Measurements from ENCODE around the gene ARHGAP10.

The ARHGAP10 gene

GRCh38 chr4:147923381-147923780, 191.5 kb downstream of the ARHGAP10 start:
- no peak for DNase-seq

GRCh38 chr4:147923854-147924253, 192.0 kb downstream of the ARHGAP10 start:
- DNase-seq: no peak

- no peak for DNase-seq
Observed at GRCh38 chr4:147924604-147925412, 192.9 kb downstream of the ARHGAP10 start.

- DNase-seq: no peak
Observed at GRCh38 chr4:147927377-147928137, 195.7 kb downstream of the ARHGAP10 start.

GRCh38 chr4:147928400-147928799, 196.5 kb downstream of the ARHGAP10 start:
- no peak for DNase-seq

GRCh38 chr4:147929746-147930145, 197.9 kb downstream of the ARHGAP10 start:
- no peak for DNase-seq

- DNase-seq: no peak
Observed at GRCh38 chr4:147933316-147933715, 201.4 kb downstream of the ARHGAP10 start.

- DNase-seq: no peak
Observed at GRCh38 chr4:147933779-147934178, 201.9 kb downstream of the ARHGAP10 start.

GRCh38 chr4:147938496-147938895, 206.6 kb downstream of the ARHGAP10 start:
- DNase-seq: no peak

GRCh38 chr4:147940171-147940570, 208.3 kb downstream of the ARHGAP10 start:
- DNase-seq: no peak

- DNase-seq: no peak
Observed at GRCh38 chr4:147941373-147941772, 209.5 kb downstream of the ARHGAP10 start.

- DNase-seq: no peak
Observed at GRCh38 chr4:147942729-147943128, 210.8 kb downstream of the ARHGAP10 start.

GRCh38 chr4:147943159-147943638, 211.3 kb downstream of the ARHGAP10 start:
- no peak for DNase-seq

- no peak for DNase-seq
Observed at GRCh38 chr4:147944249-147944648, 212.4 kb downstream of the ARHGAP10 start.

GRCh38 chr4:147944670-147945260, 212.9 kb downstream of the ARHGAP10 start:
- no peak for DNase-seq

GRCh38 chr4:147948336-147948735, 216.4 kb downstream of the ARHGAP10 start:
- no peak for DNase-seq

- no peak for DNase-seq
Observed at GRCh38 chr4:147950261-147950660, 218.4 kb downstream of the ARHGAP10 start.

GRCh38 chr4:147950841-147951240, 219.0 kb downstream of the ARHGAP10 start:
- no peak for DNase-seq

GRCh38 chr4:147954850-147955249, 223.0 kb downstream of the ARHGAP10 start:
- no peak for DNase-seq

- DNase-seq: no peak
Observed at GRCh38 chr4:147955827-147956558, 224.1 kb downstream of the ARHGAP10 start.

GRCh38 chr4:147957446-147957845, 225.6 kb downstream of the ARHGAP10 start:
- no peak for DNase-seq

GRCh38 chr4:147958057-147958456, 226.2 kb downstream of the ARHGAP10 start:
- no peak for DNase-seq

GRCh38 chr4:147958489-147959065, 226.7 kb downstream of the ARHGAP10 start:
- DNase-seq: no peak

Measured in SIG-M5 (cell line).